Psoas muscle (tissue), 8 donors: Measurements from ENCODE around the gene TNRC6B. TPM values are rescaled to one million over a fixed set of nuclear protein-coding genes. Genes with fewer than 3 reads are reported as not detected.

Experiments
- ATAC-seq, 4 donors: fragments of 200-7000 bp; cut with Tn5 transposase; one replicate each; pipeline ENCODE4 v1.9.1; 2020; ENCODE audit warnings: moderate library complexity in 3 of 4, mild to moderate bottlenecking in 2 of 4
- DNase-seq, 2 donors: peaks; one replicate each; pipeline ENCODE4 v3.0.0-alpha.2; 2020
- H3K27ac ChIP-seq: fragments of 200-600 bp; one replicate; pipeline ENCODE4 v1.8.0; 2022
- H3K27me3 ChIP-seq, 3 donors: fragments of 200-600 bp in 1 of 3; one replicate each; pipeline versions ENCODE4 v1.6.1 to v1.8.0; 2013 to 2022; ENCODE audit warnings: low read length in 2 of 3, mild to moderate bottlenecking in 2 of 3, moderate library complexity in 1 of 3; ENCODE audit not compliant: insufficient read depth in 3 of 3
- H3K36me3 ChIP-seq, 2 donors: fragments of 200-600 bp in 1 of 2; one replicate each; pipeline versions ENCODE4 v1.6.1 to v1.8.0; 2013 to 2022; ENCODE audit warnings: low read depth in 1 of 2, mild to moderate bottlenecking in 1 of 2, moderate library complexity in 1 of 2; ENCODE audit not compliant: insufficient read depth in 1 of 2
- H3K4me1 ChIP-seq: fragments of 200-600 bp; one replicate; pipeline ENCODE4 v1.8.0; 2022
- H3K4me3 ChIP-seq: fragments of 200-600 bp; one replicate; pipeline ENCODE4 v1.8.0; 2022; ENCODE audit warnings: mild to moderate bottlenecking
- H3K9me3 ChIP-seq: fragments of 200-600 bp; one replicate; pipeline ENCODE4 v1.8.0; 2022
- CTCF ChIP-seq: fragments of 200-600 bp; IDR thresholded peaks from one replicate; pipeline ENCODE4 v1.8.0; 2022; ENCODE audit warnings: antibody characterized with exemption
- WGBS, 3 donors: extraction: QIAGEN DNeasy Blood & Tissue Kit; methylation state at CpG; one replicate each; pipeline versions ENCODE4 v1.1.6 to v1.1.7; 2013; 5-methylcytosine and 5-hydroxymethylcytosine counted together
- intact Hi-C, 2 donors: fragments of 100-400 bp; cut with DNase I; formaldehyde crosslinking; loops; one replicate each; pipeline versions ENCODE4 v1.11.0 to v1.14.2; 2022
- polyA plus RNA-seq, 3 donors: library from polyadenylated mRNA; stranded (reverse); fragments of 200-250 nt; gene quantifications; one replicate each; pipeline ENCODE4 v1.2.3, GENCODE V29; 2013
- total RNA-seq, 4 donors: library from RNA; stranded (reverse); fragmentation: NEBNext Ultra II Directional in 2 of 4; extraction: Animal tissue kit (Norgen Biotek cat#: 25700) in 2 of 4; gene quantifications; one replicate each; pipeline versions ENCODE4 v1.2.1 to v1.2.4, GENCODE V29; 2021 to 2023
- donor health status: healthy with polysubstance abuse.
- donor health status: DM: no; HTN: no; CAD: no; lungs with moderate emphysema.
- donor health status: Bipolar disorder and iron deficiency.
- donor health status: healthy.
- donor health status: DM: yes; HTN: yes; CAD: no.
- donor health status: DM: no; HTN: no; CAD: no.
- donor health status: DM: no; HTN: no; CAD: no.
- donor health status: DM: yes; HTN: yes; CAD: no.

The TNRC6B gene
- total and polyA plus RNA-seq, 7 donors, result 2.2 to 49.4 (median 27.9) TPM

- H3K4me3 ChIP-seq, result peak overlapping the region; percentile 92
- TF ChIP-seq CTCF, result no peak
- intact Hi-C loops, result loop anchor here (2.0 to 10.0 kb wide), 5 partner anchors 168 to 813 kb away; partner anchors contain the start of genes RPS19BP1 (in 2 of the 2) and TNRC6B (in 1 of the 2)
- peaks cover 49% of the 10 kb centered on the region for H3K4me1 ChIP-seq
- peak overlapping the region; percentile 97 for H3K27ac ChIP-seq
- H3K9me3 ChIP-seq, result no peaks in the 10 kb centered on the region
- H3K27me3 ChIP-seq, result no peaks in the 10 kb centered on the region
- peaks cover 9 to 25% of the 10 kb centered on the region in 2 donors for H3K36me3 ChIP-seq
- WGBS, 3 donors, result 0 to 2% (median 0%) methylated on average over 18 to 20 of the region's 20 CpGs
- ATAC-seq (peak; percentile 18 to 43 (median 28)), DNase-seq (peak in 1 of 2 donors; percentile 60)
Observed at GRCh38 chr22:40345815-40346184, 168.1 kb downstream of the TNRC6B start.

- H3K4me3 ChIP-seq, result peak within 1 kb of the TSS; percentile 92
- H3K4me1 ChIP-seq, result peaks cover 53% of the 10 kb centered on the region
- TF ChIP-seq CTCF, result no peak
- 0% methylated on average over 62 to 65 of the region's 65 CpGs for WGBS, 3 donors
- ATAC-seq, result peak; percentile 91 to 94 (median 92)
- peak within 1 kb of the TSS; percentile 97 for H3K27ac ChIP-seq
- DNase-seq, result peak; percentile 92 to 95
- peaks cover 12 to 32% of the 10 kb centered on the region in 2 donors for H3K36me3 ChIP-seq
- no peaks in the 10 kb centered on the region for H3K27me3 ChIP-seq
- H3K9me3 ChIP-seq, result no peaks in the 10 kb centered on the region
- intact Hi-C loops, result loop anchor here (2.0 to 10.0 kb wide), 5 partner anchors 169 to 814 kb away; partner anchors contain the start of genes RPS19BP1 (in 2 of the 2) and TNRC6B (in 1 of the 2)
Observed at GRCh38 chr22:40346185-40347118, 168.7 kb downstream of the TNRC6B start, which contains the start of gene ADSL. Gene ADSL (plus strand): TSS chr22:40346500. CDS start chr22:40346559, 59 bp downstream.

GRCh38 chr22:40347300-40347699 is 169.6 kb downstream of the TNRC6B start:
- no peak for TF ChIP-seq CTCF
- intact Hi-C loops, result loop anchor here (2.0 to 10.0 kb wide), 5 partner anchors 170 to 815 kb away; partner anchors contain the start of genes RPS19BP1 (in 2 of the 2) and TNRC6B (in 1 of the 2)
- peaks cover 12 to 40% of the 10 kb centered on the region in 2 donors for H3K36me3 ChIP-seq
- DNase-seq, result no peak
- peaks cover 53% of the 10 kb centered on the region for H3K4me1 ChIP-seq
- peak overlapping the region; percentile 92 for H3K4me3 ChIP-seq
- no peaks in the 10 kb centered on the region for H3K9me3 ChIP-seq
- peak overlapping the region; percentile 97 for H3K27ac ChIP-seq
- no peaks in the 10 kb centered on the region for H3K27me3 ChIP-seq
- ATAC-seq, result peak in 3 of 4 donors; percentile 2 to 37 (median 13)
- 10 to 11% (median 11%) methylated on average over 10 of the region's 10 CpGs for WGBS, 3 donors

- no peaks in the 10 kb centered on the region for H3K9me3 ChIP-seq
- 53 to 70% (median 55%) methylated on average over 10 of the region's 10 CpGs for WGBS, 3 donors
- peak; percentile 39 to 71 for DNase-seq
- TF ChIP-seq CTCF, result peak; percentile 73
- H3K27ac ChIP-seq, result peak overlapping the region; percentile 97
- intact Hi-C loops, result loop anchor here (5.0 to 10.0 kb wide), 4 partner anchors 171 to 816 kb away; partner anchors contain the start of genes RPS19BP1 (in 2 of the 2) and TNRC6B (in 1 of the 2)
- H3K4me3 ChIP-seq, result peak overlapping the region; percentile 92
- H3K4me1 ChIP-seq, result peaks cover 56% of the 10 kb centered on the region
- peak in 3 of 4 donors; percentile 27 to 50 (median 29) for ATAC-seq
- no peaks in the 10 kb centered on the region for H3K27me3 ChIP-seq
- peaks cover 13 to 49% of the 10 kb centered on the region in 2 donors for H3K36me3 ChIP-seq
Observed at GRCh38 chr22:40348025-40348658, 170.4 kb downstream of the TNRC6B start.
